Upper lobe of left lung (tissue), 4 donors: ENCODE results near the gene KCNIP3.

Experiments used
- CTCF ChIP-seq, 6 experiments: fragments of 450-650 bp in 4 of 6; fragments of 200-600 bp in 2 of 6; sonication (generic) in 2 of 6; IDR thresholded peaks; one replicate each; pipeline ENCODE4 v1.5.1; 2016 to 2019; ENCODE audit warnings: antibody characterized with exemption in 6 of 6
- POLR2A ChIP-seq, 4 donors: fragments of 450-650 bp; IDR thresholded peaks; one replicate each; pipeline ENCODE4 v1.5.1; 2016 to 2017; ENCODE audit warnings: antibody characterized with exemption in 4 of 4, mild to moderate bottlenecking in 2 of 4

DNA sequence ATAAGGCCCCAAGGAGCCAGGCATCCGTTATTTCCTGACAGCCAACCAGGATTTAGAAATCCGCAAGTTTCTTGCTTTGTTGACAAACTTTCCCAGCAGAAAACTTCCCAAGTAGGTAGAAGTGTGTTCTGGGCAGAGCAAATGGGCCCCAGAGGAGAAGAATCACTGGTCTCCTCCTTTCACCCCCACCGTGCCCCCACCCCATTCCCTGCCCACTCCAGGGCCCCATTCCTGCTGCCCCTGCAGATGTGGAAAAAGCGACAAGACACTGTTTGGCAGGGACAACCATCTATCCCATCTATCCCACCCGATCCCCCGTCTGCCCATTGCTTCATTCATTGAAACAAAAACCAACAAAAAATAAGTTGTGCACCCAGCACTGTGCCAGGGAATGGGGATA is 95.2 kb downstream of the KCNIP3 start:
- TF ChIP-seq CTCF (IDR thresholded peaks at IDR 0.05): no peak
- TF ChIP-seq POLR2A (IDR thresholded peaks at IDR 0.05): no peak
